ENCODE measurements around the gene ST3GAL5.

The ST3GAL5 gene

GRCh38 chr2:85790032-85790431 lies 98.8 kb downstream of the ST3GAL5 start:
- DNase-seq (ENCODE audit: low spot score): no peak

DNA sequence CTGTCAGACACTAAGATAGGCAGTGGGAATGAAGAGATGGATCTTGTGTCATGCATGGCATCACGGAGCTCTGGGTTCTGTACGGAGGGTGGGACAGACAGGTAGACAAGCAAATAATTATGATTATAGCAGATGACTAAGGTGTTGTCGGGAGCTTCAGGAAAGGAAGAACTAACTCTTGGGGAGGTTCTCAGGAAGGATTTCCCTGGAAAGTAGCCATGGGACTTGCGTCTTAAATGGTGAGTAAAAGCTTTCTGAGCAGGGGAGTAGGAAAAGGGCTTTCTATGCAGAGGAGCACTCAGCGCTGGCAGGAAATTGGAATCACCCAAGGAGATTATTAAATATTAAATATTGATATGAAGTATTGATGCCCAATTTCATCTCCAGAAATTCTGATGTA lies 99.5 kb downstream of the ST3GAL5 start:
- DNase-seq (ENCODE audit: low spot score): no peak

GRCh38 chr2:85788603-85789002 lies 100.2 kb downstream of the ST3GAL5 start:
- no peak for DNase-seq (ENCODE audit: low spot score)

- no peak for DNase-seq (ENCODE audit: low spot score)
Observed at GRCh38 chr2:85787981-85788340, 100.8 kb downstream of the ST3GAL5 start.

DNA sequence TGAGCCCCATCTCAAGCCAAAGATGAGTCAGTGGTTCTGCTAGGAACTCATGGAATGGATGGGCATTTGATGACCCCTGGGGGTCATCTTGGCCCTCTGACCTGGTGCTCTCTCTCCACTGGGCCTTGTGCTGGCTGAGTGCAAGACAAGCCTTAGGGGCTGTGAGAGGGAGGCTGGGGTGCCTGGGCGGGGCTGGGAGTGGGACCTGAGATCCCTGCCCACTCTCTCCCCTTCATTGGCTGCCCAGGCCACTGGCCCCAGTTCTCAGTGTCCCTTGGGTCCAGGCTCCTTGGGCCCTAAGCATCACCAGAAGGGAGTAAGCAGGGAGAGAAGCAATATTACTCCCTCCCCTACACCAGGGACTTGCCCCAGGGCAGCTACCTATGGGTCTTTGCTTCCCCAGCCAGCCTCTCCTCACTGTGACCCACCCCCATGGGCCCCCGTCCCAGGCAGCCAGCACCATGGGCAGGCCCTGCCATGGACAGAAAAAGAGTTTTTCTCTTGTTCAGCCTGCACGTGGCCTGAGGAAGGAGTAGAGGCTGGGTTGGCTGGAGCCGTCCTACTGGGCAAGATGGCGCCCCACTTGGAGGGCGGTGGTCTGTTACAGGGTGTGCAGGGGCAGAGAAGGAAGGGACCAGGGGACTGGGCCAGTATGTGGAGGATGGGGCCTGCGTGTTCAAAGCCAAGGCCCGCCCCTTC lies 101.4 kb downstream of the ST3GAL5 start:
- no peak for DNase-seq (ENCODE audit: low spot score)
